GM18498 (cell line): ENCODE results near the gene GLCCI1.
A peak's percentile ranks its signal among the peaks of the same experiment; 100 is the strongest.

Experiments
- ATAC-seq: cut with Tn5 transposase; IDR thresholded peaks from one replicate; pipeline ENCODE4 v1.9.1; 2021; ENCODE audit warnings: mild to moderate bottlenecking, moderate library complexity; ENCODE audit not compliant: unreplicated experiment

The GLCCI1 gene

GRCh38 chr7:7959979-7960670, 8.5 kb upstream of the GLCCI1 start:
- ATAC-seq: peak; percentile 87

GRCh38 chr7:7962851-7963250, 5.7 kb upstream of the GLCCI1 start:
- no peak for ATAC-seq

GRCh38 chr7:7964250-7964649, 4.3 kb upstream of the GLCCI1 start:
- ATAC-seq: no peak

- no peak for ATAC-seq
Measured at GRCh38 chr7:7964691-7965090, 3.9 kb upstream of the GLCCI1 start.

GRCh38 chr7:7965301-7965700, 3.3 kb upstream of the GLCCI1 start:
- no peak for ATAC-seq

- no peak for ATAC-seq
Measured at GRCh38 chr7:7966141-7966734, 2.4 kb upstream of the GLCCI1 start.

GRCh38 chr7:7967886-7968543, 581 bp upstream of the GLCCI1 start:
- no peak for ATAC-seq

- peak; percentile 1 for ATAC-seq
Measured at GRCh38 chr7:7969306-7970236, 975 bp downstream of the GLCCI1 start.

- ATAC-seq: no peak
Measured at GRCh38 chr7:7970237-7970530, 1.6 kb downstream of the GLCCI1 start.

GRCh38 chr7:7970531-7971307, 2.1 kb downstream of the GLCCI1 start:
- no peak for ATAC-seq

- ATAC-seq: no peak
Measured at GRCh38 chr7:7971308-7972040, 2.9 kb downstream of the GLCCI1 start.

GRCh38 chr7:7972128-7972527, 3.5 kb downstream of the GLCCI1 start:
- ATAC-seq: no peak

GRCh38 chr7:7972922-7973594, 4.5 kb downstream of the GLCCI1 start:
- ATAC-seq: no peak

GRCh38 chr7:7976677-7977076, 8.1 kb downstream of the GLCCI1 start:
- ATAC-seq: no peak

GRCh38 chr7:7977774-7978173, 9.2 kb downstream of the GLCCI1 start:
- ATAC-seq: no peak

- no peak for ATAC-seq
Measured at GRCh38 chr7:7978860-7979259, 10.3 kb downstream of the GLCCI1 start.

- ATAC-seq: no peak
Measured at GRCh38 chr7:7979558-7979957, 11.0 kb downstream of the GLCCI1 start.

GRCh38 chr7:7980134-7980533, 11.5 kb downstream of the GLCCI1 start:
- ATAC-seq: no peak

GRCh38 chr7:7982904-7983303, 14.3 kb downstream of the GLCCI1 start:
- no peak for ATAC-seq
